ENCODE results near the gene TBXAS1.

DNA sequence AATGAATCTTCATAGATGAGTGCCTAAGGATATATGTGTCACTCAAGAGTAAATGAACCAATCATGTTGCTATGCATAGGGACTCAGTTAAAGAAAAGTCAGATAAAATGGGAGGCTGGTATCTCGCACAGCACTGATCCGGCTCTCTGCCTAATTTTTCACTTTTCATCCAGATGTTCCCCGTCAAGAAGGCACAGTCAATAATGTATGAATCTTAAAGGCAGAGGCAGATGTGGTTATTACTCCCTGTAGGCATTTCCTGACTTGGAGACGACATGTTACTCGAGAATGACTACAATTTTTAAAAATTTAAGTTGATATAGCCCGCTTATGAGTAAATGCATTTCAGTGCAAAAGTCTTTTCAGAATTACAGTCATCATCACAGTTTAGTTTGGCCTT is 113.6 kb downstream of the TBXAS1 start:
- TF ChIP-seq, protein P1, sequence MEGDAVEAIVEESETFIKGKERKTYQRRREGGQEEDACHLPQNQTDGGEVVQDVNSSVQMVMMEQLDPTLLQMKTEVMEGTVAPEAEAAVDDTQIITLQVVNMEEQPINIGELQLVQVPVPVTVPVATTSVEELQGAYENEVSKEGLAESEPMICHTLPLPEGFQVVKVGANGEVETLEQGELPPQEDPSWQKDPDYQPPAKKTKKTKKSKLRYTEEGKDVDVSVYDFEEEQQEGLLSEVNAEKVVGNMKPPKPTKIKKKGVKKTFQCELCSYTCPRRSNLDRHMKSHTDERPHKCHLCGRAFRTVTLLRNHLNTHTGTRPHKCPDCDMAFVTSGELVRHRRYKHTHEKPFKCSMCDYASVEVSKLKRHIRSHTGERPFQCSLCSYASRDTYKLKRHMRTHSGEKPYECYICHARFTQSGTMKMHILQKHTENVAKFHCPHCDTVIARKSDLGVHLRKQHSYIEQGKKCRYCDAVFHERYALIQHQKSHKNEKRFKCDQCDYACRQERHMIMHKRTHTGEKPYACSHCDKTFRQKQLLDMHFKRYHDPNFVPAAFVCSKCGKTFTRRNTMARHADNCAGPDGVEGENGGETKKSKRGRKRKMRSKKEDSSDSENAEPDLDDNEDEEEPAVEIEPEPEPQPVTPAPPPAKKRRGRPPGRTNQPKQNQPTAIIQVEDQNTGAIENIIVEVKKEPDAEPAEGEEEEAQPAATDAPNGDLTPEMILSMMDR (conservative IDR thresholded peaks at IDR 0.05; ENCODE audit: low read length) = no peak
- TF ChIP-seq EZH2phosphoT487 (IDR thresholded peaks at IDR 0.05; ENCODE audit: borderline replicate concordance, low read depth, low read length) = no peak
